ENCODE results near the gene ATP1B1.

DNA sequence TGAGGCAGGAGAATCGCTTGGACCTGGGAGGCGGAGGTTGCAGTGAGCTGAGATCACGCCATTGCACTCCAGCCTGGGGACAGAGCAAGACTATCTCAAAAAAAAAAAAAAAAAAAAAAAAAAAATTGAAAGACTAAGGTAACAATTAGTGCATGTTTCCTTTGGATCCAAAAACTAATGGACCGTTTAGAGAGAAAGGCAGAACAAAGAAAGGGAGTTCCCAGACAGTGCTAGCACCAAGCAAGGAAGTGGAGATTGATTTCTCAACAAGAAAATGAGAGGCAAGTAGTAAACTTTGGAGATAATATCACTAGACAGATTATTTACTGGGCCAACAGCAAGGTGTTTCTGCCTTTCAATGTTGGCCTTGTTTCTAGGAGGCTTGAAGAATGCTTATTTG lies 24.2 kb downstream of the ATP1B1 start:
- TF ChIP-seq, protein P1, sequence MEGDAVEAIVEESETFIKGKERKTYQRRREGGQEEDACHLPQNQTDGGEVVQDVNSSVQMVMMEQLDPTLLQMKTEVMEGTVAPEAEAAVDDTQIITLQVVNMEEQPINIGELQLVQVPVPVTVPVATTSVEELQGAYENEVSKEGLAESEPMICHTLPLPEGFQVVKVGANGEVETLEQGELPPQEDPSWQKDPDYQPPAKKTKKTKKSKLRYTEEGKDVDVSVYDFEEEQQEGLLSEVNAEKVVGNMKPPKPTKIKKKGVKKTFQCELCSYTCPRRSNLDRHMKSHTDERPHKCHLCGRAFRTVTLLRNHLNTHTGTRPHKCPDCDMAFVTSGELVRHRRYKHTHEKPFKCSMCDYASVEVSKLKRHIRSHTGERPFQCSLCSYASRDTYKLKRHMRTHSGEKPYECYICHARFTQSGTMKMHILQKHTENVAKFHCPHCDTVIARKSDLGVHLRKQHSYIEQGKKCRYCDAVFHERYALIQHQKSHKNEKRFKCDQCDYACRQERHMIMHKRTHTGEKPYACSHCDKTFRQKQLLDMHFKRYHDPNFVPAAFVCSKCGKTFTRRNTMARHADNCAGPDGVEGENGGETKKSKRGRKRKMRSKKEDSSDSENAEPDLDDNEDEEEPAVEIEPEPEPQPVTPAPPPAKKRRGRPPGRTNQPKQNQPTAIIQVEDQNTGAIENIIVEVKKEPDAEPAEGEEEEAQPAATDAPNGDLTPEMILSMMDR (IDR thresholded peaks at IDR 0.05; ENCODE audit: control extremely low read depth in 1 of 3, insufficient read depth in 1 of 3, low read depth in 1 of 3, low read length in 3 of 3) = no peak
- TF ChIP-seq FOSL1 (IDR thresholded peaks at IDR 0.05; ENCODE audit: insufficient read depth, low read depth, low read length) (no peak), EZH2 (IDR thresholded peaks at IDR 0.05; ENCODE audit: low read depth, low read length, severe bottlenecking) (no peak), EP300 (IDR thresholded peaks at IDR 0.05; ENCODE audit: borderline replicate concordance in 1 of 2, low read depth in 2 of 2, low read length in 2 of 2) (no peak), POLR2A (IDR thresholded peaks at IDR 0.05; ENCODE audit: control extremely low read depth in 1 of 2, low read depth in 2 of 2, low read length in 2 of 2) (no peak), TAF1 (IDR thresholded peaks at IDR 0.05; ENCODE audit: low read depth, low read length) (no peak), RAD21 (IDR thresholded peaks at IDR 0.05 in 1 of 2, conservative IDR thresholded peaks at IDR 0.05 in 1 of 2; ENCODE audit: low read depth in 2 of 2, low read length in 2 of 2) (no peak), TCF12 (IDR thresholded peaks at IDR 0.05; ENCODE audit: low read depth, low read length) (no peak)
- TF ChIP-seq, protein P2, sequence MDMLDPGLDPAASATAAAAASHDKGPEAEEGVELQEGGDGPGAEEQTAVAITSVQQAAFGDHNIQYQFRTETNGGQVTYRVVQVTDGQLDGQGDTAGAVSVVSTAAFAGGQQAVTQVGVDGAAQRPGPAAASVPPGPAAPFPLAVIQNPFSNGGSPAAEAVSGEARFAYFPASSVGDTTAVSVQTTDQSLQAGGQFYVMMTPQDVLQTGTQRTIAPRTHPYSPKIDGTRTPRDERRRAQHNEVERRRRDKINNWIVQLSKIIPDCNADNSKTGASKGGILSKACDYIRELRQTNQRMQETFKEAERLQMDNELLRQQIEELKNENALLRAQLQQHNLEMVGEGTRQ (IDR thresholded peaks at IDR 0.05; ENCODE audit: low read length) = no peak

All from H1 (cell line).